HG03135 (cell line): ENCODE data around the gene TMEM190.
"Not testable (repeated sequence)": the region's sequence is repeated elsewhere in the genome, so short reads cannot be mapped to it uniquely, and the experiment has no call there.

Experiments
- ATAC-seq: cut with Tn5 transposase; IDR thresholded peaks from one replicate; pipeline ENCODE4 v1.9.1; 2021; ENCODE audit warnings: mild to moderate bottlenecking, moderate library complexity; ENCODE audit not compliant: unreplicated experiment

Gene TMEM190

DNA sequence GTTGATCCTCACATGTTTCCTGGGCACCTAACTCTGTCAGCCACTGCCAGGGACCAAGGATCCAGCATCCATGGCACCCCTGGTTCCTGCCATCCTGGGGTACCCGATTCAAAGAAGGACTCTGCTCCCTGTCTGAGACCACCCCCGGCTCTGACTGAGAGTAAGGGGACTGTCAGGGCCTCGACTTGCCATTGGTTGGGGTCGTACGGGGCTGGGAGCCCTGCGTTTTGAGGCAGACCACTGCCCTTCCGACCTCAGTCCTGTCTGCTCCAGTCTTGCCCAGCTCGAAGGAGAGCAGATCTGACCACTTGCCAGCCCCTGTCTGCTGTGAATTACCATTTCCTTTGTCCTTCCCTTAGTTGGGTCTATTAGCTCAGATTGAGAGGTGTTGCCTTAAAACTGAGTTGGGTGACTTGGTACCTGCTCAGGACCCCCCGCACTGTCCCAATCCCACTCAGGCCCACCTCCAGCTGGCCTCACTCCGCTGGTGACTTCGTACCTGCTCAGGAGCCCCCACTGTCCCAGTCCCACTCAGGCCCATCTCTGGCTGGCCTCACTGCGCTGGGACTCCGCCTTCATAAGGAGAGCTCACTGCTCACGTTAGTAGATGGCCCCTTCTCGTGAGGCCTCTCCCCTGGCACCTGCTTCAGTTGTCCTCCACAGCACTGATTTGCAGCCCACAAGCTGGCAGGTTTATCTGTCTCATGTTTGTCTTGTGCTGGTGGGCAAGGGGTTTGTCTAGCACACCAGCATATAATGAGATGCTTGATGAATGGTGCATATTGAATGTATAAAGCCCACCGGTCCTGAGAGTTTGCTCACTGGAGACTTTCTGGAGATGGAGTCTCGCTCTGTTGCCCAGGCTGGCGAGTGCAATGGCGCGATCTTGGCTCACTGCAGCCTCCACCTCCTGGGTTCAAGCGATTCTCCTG is 13.0 kb downstream of the TMEM190 start:
- ATAC-seq: no peak

DNA sequence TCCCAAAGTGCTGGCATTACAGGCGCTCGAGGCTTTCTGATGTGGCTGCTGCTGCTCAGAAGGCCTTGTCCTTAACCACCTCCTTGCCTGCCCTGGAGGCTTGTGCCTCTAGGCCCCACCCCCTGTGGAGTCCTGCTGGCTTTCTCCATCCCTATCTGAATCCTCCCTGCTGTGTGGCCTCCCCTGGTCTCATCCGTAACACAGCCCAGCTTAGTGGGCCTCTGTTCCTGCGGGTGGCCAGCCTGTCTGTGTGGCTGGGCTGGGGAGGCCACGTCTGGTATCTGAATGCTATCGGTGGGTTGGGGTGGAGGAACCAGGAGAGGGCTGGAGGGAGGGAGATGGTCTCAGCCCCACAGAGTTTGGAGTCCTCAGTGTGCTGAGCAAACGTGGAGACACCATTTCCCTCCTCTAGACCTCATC is 13.8 kb downstream of the TMEM190 start:
- ATAC-seq: no peak

DNA sequence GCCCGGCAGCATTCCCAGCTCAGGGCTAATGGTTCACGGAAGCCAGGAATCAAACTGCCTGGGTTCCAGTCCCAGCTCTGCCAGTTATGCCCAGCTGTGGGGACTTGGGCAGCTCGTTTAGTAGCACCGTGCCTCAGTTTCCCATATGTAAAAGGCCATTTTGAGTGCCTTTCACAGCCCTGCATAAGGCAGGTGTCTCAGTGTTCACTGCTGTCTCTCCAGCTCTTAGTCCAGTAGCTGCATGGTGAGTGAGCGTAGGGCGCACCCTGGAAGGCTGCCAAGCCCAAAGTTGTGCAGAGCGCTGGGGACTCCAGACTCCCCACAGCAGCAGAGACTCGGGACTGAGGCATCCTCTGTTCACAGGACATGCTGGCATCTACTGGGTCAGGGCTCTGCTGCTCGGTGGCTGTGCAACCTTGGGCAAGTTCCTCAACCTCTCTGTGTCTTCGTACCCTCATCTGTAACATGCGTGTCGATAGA is 14.6 kb downstream of the TMEM190 start:
- ATAC-seq: no peak

DNA sequence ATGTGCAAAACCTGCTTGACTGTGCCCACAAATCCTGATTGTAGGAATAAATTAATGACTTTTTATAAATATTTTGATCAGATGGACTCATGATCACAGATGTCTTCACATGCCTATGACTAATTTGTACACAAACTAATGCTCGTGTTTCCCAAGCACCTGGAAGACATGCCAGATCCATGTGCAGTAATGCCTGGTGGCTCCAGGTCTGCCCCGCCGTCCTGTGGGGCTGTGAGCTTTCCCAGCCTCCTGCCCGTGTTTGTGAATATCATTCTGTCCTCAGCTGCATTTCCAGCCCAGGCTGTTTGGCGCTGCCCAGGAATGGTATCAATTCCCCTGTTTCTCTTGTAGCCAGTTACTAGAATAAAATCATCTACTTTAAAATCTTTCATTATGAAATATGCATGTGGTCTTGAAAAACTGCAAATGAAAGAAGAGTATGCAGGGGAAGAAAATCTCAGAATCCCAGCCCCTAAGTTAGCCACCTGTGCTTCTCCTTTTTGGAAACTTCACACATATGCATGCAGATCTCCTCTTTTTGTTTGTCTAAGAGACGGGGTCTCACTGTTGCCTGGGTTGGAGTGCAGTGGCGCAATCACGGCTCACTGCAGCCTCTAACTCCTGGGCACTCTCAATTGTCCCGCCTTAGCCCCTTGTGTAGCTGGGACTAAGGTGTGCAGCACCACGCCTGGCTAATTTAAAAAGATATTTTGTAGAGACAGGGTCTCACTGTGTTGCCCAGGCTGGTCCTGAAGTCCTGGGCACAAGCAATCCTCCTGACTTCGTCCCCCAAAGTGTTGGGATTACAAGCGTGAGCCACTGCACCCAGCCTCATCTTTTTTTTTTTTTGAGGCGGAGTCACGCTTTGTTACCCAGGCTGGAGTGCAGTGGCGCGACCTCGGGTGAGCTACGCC is 15.3 kb downstream of the TMEM190 start:
- ATAC-seq: no peak

DNA sequence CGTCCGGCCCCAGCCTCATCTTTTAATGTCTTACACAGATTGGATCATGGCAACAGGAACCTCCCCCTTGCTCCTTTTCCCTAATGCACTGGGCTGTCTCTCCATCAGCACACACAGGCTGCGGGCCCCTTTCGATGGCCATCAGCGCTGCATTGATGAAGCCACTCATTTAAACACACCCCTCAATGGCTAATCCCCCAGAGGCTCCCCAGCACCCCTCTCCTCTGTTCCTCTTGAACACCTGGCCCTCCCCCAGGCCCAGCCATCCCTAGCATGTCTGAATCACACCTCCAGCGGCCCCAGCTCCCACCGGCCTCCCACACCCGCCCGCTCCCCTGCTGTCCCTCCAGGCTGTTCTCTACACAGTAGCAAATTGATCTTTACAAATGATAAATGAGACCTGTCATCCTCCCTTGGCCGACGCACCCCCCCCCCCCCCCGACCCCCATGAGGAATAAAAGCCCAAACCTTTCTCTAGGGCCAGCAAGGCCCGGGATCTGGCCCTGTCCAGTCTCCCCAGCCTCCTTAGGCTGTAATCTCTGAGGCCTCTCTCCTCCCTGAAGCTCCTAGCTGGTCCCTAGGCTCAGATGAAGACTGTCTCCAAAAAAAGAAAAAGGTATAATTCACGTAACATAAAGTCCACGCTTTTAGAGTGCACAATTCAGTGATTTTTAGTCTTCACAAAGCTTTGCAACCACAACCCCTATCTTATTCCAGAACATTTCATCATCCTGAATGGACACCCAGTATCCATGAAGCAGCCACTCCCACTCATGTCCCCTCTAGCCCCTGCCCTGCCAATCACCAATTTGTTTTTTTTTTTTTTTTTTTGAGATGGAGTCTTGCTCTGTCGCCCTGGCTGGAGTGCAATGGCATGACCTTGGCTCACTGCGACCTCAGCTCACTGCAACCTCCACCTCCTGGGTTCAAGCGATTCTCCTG is 16.5 kb downstream of the TMEM190 start:
- ATAC-seq: no peak

DNA sequence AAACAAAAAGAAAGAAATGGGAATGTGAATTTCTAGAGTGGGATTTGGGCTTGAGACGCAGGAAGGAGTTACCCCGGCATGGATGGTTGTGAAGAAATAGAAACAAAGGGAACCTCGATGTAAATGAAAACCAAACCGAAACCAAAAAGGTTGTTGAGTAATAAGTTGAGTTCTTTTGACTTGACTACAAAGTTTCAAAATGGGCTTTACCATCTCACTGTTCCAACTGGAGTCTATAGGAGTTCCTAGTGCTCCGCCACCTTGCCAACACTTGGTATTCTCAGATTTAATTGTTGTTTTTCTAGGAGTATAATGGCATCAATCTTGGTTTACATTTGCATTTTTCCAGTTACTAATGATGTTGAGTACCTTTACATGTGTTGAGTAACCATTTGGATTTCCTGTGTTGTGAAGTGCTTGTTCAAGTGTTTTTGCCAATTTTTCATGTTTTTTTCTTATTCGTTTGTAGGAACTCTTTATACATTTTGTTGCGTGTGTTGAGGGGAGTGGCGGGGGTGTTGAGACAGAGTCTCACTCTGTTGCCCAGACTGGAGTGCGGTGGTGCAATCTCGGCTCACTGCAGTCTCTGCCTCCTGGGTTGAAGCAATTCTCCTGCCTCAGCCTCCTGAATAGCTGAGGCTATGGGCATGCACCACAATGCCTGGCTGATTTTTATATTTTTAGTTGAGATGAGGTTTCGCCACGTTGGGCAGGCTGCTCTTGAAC is 21.7 kb downstream of the TMEM190 start:
- no peak for ATAC-seq

DNA sequence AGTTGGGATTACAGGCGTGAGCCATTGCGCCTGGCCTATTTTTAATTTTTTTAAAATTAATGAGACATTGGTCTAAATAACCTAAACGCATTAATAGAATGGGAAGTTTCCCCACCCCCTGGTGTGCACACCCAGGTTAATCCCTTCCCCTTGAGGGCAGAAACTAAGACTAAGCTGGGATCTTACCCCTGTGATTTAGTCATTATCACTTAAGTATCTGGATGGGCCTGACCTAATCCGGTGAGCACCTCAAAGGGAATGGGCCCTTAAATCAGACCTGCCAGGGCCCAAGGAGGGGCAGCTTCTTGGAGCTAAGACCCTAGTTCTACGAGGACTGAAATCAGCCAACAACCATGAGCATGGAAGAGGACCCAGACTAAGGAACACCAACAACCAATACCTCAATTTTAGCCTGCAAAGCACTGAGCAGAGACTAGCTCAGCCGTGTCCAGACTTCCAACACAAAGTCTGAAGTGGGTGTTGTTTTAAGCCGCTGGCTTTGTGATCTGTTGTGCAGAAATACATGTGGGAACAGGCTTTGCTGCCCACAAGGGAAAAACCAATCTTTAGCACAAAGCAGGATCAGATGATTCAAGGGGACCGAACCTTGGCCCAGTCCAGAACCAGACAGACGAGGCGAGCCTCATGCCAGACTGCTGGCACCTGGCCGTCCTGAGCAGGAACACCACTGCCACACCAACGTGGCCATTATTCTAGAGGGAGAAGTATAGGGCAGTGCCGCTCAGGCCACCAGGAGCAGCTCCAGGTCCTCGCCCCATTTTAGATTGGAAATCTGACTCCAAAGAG is 23.9 kb downstream of the TMEM190 start:
- no peak for ATAC-seq

DNA sequence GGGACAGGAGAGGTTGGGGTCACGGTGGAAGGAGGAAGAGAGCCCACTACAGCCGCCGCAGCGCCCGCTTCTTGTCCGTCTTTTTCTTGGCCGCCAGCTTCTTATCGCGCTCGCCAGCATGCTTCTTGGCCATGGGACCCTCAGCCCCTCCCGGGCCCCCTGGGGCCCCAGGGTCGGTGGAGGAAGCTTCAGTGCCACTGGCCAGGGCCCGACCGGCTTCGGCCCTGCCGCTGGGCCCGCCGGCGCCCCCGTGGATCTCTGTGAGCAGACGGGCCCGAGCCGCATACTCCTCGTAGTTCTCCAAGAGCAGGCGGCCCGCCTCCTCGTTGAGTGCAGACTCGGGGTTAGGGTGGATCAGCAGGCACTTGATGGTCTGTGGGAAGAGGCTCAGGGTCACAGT is 24.8 kb downstream of the TMEM190 start:
- not testable (repeated sequence) for ATAC-seq

DNA sequence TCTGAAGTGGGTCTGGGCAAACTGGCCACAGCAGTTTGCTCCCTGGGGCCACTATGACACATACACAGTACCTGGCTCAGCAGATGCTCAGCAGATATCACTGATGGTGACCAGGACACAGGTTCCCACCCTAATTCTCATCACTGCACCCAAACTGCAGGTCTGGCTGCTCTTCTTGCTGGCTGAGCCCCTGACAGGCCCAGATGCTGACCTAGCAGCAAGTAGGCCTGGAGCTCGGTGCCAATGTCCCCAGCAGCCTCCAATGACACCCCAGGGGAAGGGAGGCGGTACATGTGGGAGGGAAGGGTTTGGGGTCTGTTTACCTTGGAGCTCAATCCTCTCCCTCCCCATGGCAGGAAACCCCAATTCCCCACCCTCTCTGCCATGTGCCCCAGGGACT is 25.9 kb downstream of the TMEM190 start:
- ATAC-seq: no peak

DNA sequence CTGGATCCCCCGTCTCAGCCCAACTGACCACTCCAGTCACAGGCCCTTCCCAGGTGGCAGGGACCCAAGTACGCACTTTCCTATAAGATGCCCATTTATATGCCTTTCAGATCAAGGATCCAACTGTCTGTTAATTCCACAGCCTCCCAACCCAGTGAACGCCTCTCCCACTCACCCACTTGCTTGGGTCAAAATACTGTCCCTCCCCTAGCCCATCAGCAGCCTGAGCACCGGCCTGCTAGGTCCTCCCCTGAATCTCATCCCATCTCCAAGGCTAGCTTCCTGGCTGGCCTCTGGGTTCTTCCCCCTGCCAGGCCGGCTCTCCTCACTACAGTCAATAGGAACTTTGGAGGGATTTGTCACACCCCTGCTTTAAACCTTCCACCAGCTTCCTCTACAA is 29.0 kb downstream of the TMEM190 start:
- no peak for ATAC-seq

DNA sequence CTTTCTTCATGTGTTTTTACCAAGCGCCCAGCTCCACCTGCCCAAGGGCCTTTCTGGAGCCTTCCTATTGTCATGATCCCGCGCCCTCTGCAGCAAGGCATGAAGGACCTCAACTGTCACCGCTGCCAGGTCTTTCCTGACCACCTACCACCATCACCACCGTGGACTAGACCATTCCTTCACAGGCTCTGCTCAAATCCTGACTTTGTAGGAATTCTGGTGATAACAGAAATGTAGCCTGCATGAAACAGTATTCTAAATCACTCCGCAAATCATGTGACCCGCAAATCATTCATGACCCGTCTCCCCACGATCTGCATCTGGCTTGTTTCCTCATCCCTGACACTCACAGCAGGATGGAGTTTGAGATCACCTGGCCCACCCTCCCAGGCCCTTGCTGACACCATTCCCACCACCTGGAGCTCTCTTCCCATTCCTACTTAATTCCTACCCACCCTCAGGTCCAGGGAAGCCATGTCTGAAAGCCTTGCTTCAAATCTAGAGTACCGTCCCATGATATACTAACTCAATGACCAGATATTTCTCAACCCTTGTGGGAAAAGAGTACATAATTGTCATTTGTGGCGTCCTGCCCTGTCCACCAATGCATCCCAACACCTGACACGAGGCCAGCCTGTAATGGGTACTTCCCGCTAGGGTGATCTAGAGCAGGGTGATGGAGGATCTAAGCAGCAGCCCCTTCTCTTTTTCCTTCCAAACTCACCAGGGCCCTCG is 29.6 kb downstream of the TMEM190 start:
- ATAC-seq: no peak

DNA sequence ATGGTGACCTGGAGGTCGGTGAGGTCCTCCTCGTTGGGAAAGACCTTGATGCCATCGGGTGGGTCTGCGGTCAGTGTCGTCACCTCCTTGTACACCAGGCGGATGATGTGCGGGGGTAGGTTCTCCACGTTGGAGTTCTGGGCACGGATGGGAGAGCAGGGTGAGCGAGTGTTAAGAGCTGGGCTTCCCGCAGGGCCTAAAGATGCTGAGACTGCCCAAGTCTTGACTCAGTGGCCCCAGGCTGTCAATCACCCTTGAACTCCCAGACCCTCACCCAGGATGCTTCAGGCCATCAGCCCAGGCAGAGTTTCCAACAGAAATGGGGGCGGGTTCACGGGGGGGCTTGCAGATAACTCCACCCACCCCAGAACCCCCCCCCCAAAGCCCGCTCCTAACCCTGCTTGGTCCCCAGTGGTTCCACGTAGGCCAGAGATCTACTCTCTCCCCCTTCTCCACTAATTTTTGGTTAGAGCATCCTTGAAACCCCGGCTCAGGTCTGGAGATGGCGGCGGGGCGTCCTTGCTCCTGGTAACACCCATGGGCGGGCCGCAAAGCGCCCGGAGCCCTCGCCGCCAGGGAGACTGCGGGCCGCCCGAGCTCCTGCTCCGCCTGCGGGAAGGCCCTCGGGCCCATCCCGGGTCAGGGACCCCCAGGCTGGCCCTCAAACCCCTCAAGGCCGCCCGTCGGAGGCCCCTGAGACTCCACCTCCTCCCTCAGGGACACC is 30.4 kb downstream of the TMEM190 start:
- peak; percentile 11 for ATAC-seq

DNA sequence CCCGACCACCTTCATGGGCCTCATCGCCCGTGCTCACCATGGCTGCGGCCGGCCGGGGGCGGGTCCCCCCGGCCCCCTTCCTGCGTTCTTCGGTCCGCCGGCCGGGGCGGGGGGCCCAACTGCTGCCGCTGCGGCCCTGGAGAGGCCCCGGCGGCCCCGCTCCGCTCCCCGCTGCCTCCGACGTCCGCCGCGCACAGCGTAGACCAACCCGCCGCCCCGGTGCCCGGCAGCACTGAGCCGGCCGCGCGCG is 30.8 kb downstream of the TMEM190 start, which contains the start of gene UBE2S:
Gene UBE2S (minus strand): TSS at position 239 of the 250 bp plus-strand sequence. CDS start 199 bp downstream, at position 40.
- peak; percentile 65 for ATAC-seq

DNA sequence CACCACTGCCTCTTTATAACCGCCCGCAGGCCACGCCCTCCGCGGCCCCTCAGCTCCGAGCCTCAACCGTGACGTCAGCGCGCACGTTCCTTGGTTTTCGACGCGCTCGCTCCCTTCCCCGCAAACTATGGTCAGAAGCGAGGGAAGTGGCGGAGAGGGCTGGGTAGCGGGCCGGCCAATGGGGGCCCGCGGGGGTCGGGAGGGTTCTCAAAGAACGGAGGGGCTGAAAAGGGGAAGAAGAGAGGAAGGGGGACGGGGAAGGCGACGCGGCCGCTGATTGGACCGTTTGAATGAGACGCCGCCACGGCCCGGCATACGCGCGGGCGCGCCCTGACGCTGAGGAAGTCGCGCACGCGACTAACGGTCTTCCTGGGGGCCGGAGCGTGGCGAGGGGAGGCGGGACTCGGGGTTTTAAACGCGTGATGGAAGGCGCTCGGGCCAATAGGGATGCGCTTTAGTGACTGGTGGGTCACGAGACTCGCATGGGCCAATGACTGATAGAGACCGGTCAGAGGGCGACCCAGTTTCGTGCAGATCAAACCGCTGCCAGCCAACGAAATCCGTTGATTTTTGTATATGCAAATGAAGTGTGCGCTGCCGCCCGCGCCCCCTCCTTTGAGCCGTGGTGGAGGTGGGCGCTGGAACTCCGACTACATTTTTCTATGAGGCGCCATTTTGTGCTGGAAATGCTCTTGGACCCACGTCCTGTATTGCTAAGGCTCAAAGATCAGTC is 31.3 kb downstream of the TMEM190 start:
- peak; percentile 83 for ATAC-seq

DNA sequence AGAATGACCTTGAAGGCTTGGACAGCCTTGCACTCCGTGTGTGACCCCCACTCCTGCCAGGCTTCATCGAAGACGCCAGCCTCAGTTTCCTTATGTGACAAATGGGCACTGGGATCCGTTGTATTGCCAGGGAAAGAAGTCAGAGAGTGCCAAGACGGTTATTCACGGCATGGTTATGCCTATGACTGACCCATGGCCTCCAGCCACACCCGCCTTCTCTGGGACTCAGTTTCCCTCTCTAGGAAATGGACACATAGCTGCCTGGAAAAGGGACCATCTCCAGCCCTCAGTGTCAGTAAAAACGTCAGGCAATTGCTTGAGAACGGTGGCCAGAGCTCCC is 31.9 kb downstream of the TMEM190 start:
- ATAC-seq: no peak

DNA sequence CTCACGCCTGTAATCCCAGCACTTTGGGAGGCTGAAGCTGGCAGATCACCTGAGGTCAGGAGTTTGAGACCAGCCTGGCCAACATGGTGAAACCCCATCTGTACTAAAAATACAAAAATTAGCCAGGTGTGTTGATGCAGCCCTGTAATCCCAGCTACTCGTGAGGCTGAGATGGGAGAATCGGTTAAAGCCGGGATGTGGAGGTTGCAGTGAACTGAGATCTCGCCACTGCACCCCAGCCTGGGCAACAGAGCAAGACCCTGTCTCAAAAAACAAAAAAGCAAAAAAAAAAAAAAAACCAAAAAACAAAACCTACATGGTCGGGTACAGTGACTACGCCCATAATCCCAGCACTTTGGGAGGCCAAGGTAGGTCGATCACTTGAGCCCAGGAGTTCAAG is 32.6 kb downstream of the TMEM190 start:
- not testable (repeated sequence) for ATAC-seq

DNA sequence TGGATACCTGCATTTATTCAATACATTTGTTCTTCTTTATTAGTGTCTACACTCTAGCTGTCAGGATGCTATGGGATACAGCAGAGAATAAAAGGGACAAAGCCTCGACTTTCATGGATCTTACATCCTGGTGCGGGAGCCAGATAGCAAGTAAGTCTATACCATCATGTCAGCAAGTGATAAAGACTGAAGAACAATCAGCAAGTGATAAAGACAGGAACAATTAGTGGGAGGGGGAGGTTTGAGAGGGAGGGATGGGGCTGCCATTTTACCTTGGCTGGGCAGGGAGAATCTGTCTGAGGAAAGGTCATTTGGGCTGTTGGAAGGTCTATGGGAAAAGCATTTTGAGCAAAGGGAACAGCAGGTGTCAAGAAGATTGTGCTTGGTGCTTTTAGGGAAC is 33.5 kb downstream of the TMEM190 start:
- no peak for ATAC-seq
